SK-N-SH (cell line): ENCODE results near the gene GALNT18. TPM values are rescaled to one million over a fixed set of nuclear protein-coding genes. Genes with fewer than 3 reads are reported as not detected.

Experiments used
- CTCF ChIA-PET: fragments of 300-600, 350-600 bp; formaldehyde crosslinking; extraction: SDS; loops from one replicate; lab custom pipeline; 2021; lab: Yijun Ruan, JAX
- POLR2A ChIA-PET: fragments of 350-600 bp; sonication (Branson Sonifier 250); formaldehyde crosslinking; extraction: SDS; loops from one replicate; lab custom pipeline; 2020; ENCODE audit warnings: antibody characterized with exemption, inconsistent platforms; lab: Yijun Ruan, JAX
- DNase-seq: peaks from one replicate; pipeline ENCODE4 v3.0.0; 2012
- H2AFZ ChIP-seq: fragments of 200-600 bp; sonication (generic); 2 replicates; pipeline ENCODE4 v1.8.1; 2016; ENCODE audit warnings: antibody characterized with exemption, mild to moderate bottlenecking, low read depth
- H3F3A ChIP-seq: fragments of 200-600 bp; sonication (generic); replicated peaks from 2 replicates; pipeline ENCODE3; 2016; ENCODE audit warnings: antibody characterized with exemption, mild to moderate bottlenecking; ENCODE audit not compliant: insufficient read depth
- H3K27ac ChIP-seq, 2 experiments: fragments of 200-500 bp in 1 of 2; fragments of 200-600 bp in 1 of 2; sonication (Bioruptor generic) in 1 of 2; sonication (generic), shearing (Covaris generic) in 1 of 2; 2 replicates each; pipeline versions ENCODE4 v1.5.1 to v1.6.1; 2014 to 2016; ENCODE audit warnings: low read depth in 2 of 2, inconsistent platforms in 1 of 2, low read length in 1 of 2, mild to moderate bottlenecking in 1 of 2, mixed read lengths in 1 of 2
- H3K27me3 ChIP-seq: fragments of 200-600 bp; sonication (generic), shearing (Covaris generic); 2 replicates; pipeline ENCODE4 v1.6.1; 2016; ENCODE audit warnings: mixed run types; ENCODE audit not compliant: insufficient read depth
- H3K36me3 ChIP-seq, 2 experiments: fragments of 200-500 bp in 1 of 2; fragments of 200-600 bp in 1 of 2; sonication (Bioruptor generic) in 1 of 2; sonication (generic) in 1 of 2; replicated peaks in 1 of 2; 2 replicates each; pipeline versions ENCODE3 to v1.5.1; 2014 to 2016; ENCODE audit warnings: low read length in 1 of 2, mild to moderate bottlenecking in 1 of 2; ENCODE audit not compliant: insufficient read depth in 2 of 2, control insufficient read depth in 1 of 2
- H3K4me1 ChIP-seq, 2 experiments: fragments of 200-500 bp in 1 of 2; fragments of 200-600 bp in 1 of 2; sonication (Bioruptor generic) in 1 of 2; sonication (generic), shearing (Covaris generic) in 1 of 2; 2 replicates each; pipeline versions ENCODE4 v1.5.1 to v1.6.1; 2014 to 2016; ENCODE audit warnings: low read depth in 1 of 2, low read length in 1 of 2, mixed run types in 1 of 2; ENCODE audit not compliant: insufficient read depth in 2 of 2, control insufficient read depth in 1 of 2
- H3K4me2 ChIP-seq: fragments of 200-600 bp; sonication (generic), shearing (Covaris generic); 2 replicates; pipeline ENCODE4 v1.6.1; 2017; ENCODE audit warnings: mixed run types
- H3K4me3 ChIP-seq, 2 experiments: fragments of 200-500 bp in 1 of 2; fragments of 200-600 bp in 1 of 2; sonication (Bioruptor generic) in 1 of 2; sonication (generic), shearing (Covaris generic) in 1 of 2; 2 replicates each; pipeline versions ENCODE4 v1.5.1 to v1.8.1; 2014 to 2016; ENCODE audit warnings: low read depth in 2 of 2, inconsistent platforms in 1 of 2, low read length in 1 of 2, mild to moderate bottlenecking in 1 of 2, mixed read lengths in 1 of 2, moderate library complexity in 1 of 2
- H3K79me2 ChIP-seq: fragments of 200-600 bp; sonication (generic); 2 replicates; pipeline ENCODE4 v1.8.1; 2017; ENCODE audit warnings: mild to moderate bottlenecking; ENCODE audit not compliant: insufficient read depth
- H3K9ac ChIP-seq: fragments of 200-600 bp; sonication (generic); 2 replicates; pipeline ENCODE4 v1.6.1; 2017; ENCODE audit warnings: mixed run types
- H3K9me2 ChIP-seq: fragments of 200-600 bp; sonication (generic); 2 replicates; pipeline ENCODE4 v1.6.1; 2017; ENCODE audit warnings: mixed run types
- H3K9me3 ChIP-seq: fragments of 200-600 bp; sonication (generic); 2 replicates; pipeline ENCODE4 v1.6.1; 2017; ENCODE audit warnings: mixed run types, mild to moderate bottlenecking, moderate library complexity
- H4K20me1 ChIP-seq: fragments of 200-600 bp; sonication (generic); 2 replicates; pipeline ENCODE4 v1.6.1; 2017; ENCODE audit warnings: mild to moderate bottlenecking, mixed run types; ENCODE audit not compliant: insufficient read depth
- EP300 ChIP-seq, 2 experiments: IDR thresholded peaks; 2 replicates each; pipeline versions ENCODE4 v1.4.0 to v1.6.1; 2012; ENCODE audit warnings: borderline replicate concordance in 1 of 2, low read depth in 1 of 2, low read length in 1 of 2
- FOSL2 ChIP-seq: IDR thresholded peaks from 2 replicates; pipeline ENCODE4 v1.4.0; 2012; ENCODE audit warnings: low read depth, mild to moderate bottlenecking, moderate library complexity, borderline replicate concordance
- GABPA ChIP-seq: IDR thresholded peaks from 2 replicates; pipeline ENCODE4 v1.4.0; 2012; ENCODE audit warnings: low read depth, mild to moderate bottlenecking
- GATA2 ChIP-seq: sonication (generic); formaldehyde crosslinking; IDR thresholded peaks from 2 replicates; pipeline ENCODE4 v1.5.0; 2020; ENCODE audit warnings: mild to moderate bottlenecking, missing genetic modification reagents
- JUND ChIP-seq: IDR thresholded peaks from 2 replicates; pipeline ENCODE4 v1.4.0; 2012
- NRF1 ChIP-seq: IDR thresholded peaks from 2 replicates; pipeline ENCODE4 v1.6.1; 2012; ENCODE audit warnings: low read depth, mild to moderate bottlenecking, low read length
- RFX5 ChIP-seq: IDR thresholded peaks from 2 replicates; pipeline ENCODE4 v1.6.1; 2012; ENCODE audit warnings: mild to moderate bottlenecking, improper control_type of control experiment, low read length
- RXRA ChIP-seq: IDR thresholded peaks from 2 replicates; pipeline ENCODE4 v1.4.0; 2012; ENCODE audit warnings: low read depth, mild to moderate bottlenecking, borderline replicate concordance
- SIN3A ChIP-seq: IDR thresholded peaks from 2 replicates; pipeline ENCODE4 v1.6.1; 2012; ENCODE audit warnings: low read depth, mild to moderate bottlenecking, low read length, moderate library complexity, borderline replicate concordance
- SMC3 ChIP-seq: IDR thresholded peaks from 2 replicates; pipeline ENCODE4 v1.6.1; 2012; ENCODE audit warnings: low read depth, low read length, improper control_type of control experiment
- TAF1 ChIP-seq: IDR thresholded peaks from 2 replicates; pipeline ENCODE4 v1.6.1; 2012; ENCODE audit warnings: low read depth, mild to moderate bottlenecking, low read length, moderate library complexity, borderline replicate concordance
- TEAD4 ChIP-seq: IDR thresholded peaks from 2 replicates; pipeline ENCODE4 v1.4.0; 2012; ENCODE audit warnings: mild to moderate bottlenecking, borderline replicate concordance; ENCODE audit not compliant: insufficient read depth
- USF2 ChIP-seq: fragments of 150-350 bp; IDR thresholded peaks from 2 replicates; pipeline ENCODE4 v1.6.1; 2017; ENCODE audit warnings: antibody characterized with exemption, low read length, low read depth, borderline replicate concordance
- ZBTB33 ChIP-seq: IDR thresholded peaks from 2 replicates; pipeline ENCODE4 v1.4.0; 2012; ENCODE audit warnings: low read depth, borderline replicate concordance
- WGBS: methylation state at CpG from one replicate; pipeline ENCODE4 v1.1.6; 2017; ENCODE audit warnings: low lambda C conversion rate; 5-methylcytosine and 5-hydroxymethylcytosine counted together
- polyA plus RNA-seq, 3 experiments: library from polyadenylated mRNA; depleted of rRNA; stranded (reverse); fragments of >200 nt; gene quantifications; 2 replicates each; pipeline ENCODE4 v1.2.3, GENCODE V29; 2012
- TF ChIP-seq, protein P1 (sequence below): fragments of 200-600 bp; sonication (generic); IDR thresholded peaks from 2 replicates; pipeline ENCODE4 v1.6.1; 2017; ENCODE audit warnings: antibody characterized with exemption, mild to moderate bottlenecking, moderate library complexity
- TF ChIP-seq, protein P2 (sequence below): fragments of 150-350 bp; IDR thresholded peaks from 2 replicates; pipeline ENCODE4 v1.6.1; 2016; ENCODE audit warnings: mild to moderate bottlenecking, low read depth, low read length
- TF ChIP-seq, protein P3 (sequence below): IDR thresholded peaks from 2 replicates; pipeline ENCODE4; 2012

GALNT18 gene
- polyA plus RNA-seq, 1 of the 3 experiments (the other 2 are of a cell fraction): 0.64 TPM

- Histone ChIP-seq H3K27me3 (no peaks in the 10 kb centered on the region), H3K4me2 (no peak overlapping the region), H3K9ac (no peak overlapping the region), H3K79me2 (no peaks in the 10 kb centered on the region), H3K9me2 (no peaks in the 10 kb centered on the region), H4K20me1 (no peaks in the 10 kb centered on the region), H3F3A (no peaks in the 10 kb centered on the region), H3K4me3 (no peak overlapping the region), H2AFZ (no peak overlapping the region), H3K36me3 (no peaks in the 10 kb centered on the region), H3K9me3 (no peaks in the 10 kb centered on the region), H3K4me1 (peaks cover 0 to 27% of the 10 kb centered on the region in 2 experiments; a peak in 1 of 4 replicates), H3K27ac (peak overlapping the region in 1 of 2 experiments; percentile 22; a peak in 1 of 4 replicates)
- POLR2A ChIA-PET: no interaction called here
- CTCF ChIA-PET: interaction anchor here (0.6 to 0.9 kb wide), 2 partner anchors 151 to 681 kb away, joined by 4 read pairs; no protein-coding TSS in a partner anchor
- TF ChIP-seq EP300 (IDR thresholded peaks at IDR 0.05; ENCODE audit: borderline replicate concordance in 1 of 2, low read depth in 1 of 2, low read length in 1 of 2): peak in 1 of 2 experiments; percentile 14; a peak in 1 of 4 replicates
- 0 out of 2 replicates have a peak, but pooled peaks have one; percentile 4 for TF ChIP-seq GATA2 (CRISPR knock-in tag)
- no peak for TF ChIP-seq RXRA
- no peak for DNase-seq
- 66% methylated on average over 2 of the region's 2 CpGs for WGBS
Observed at GRCh38 chr11:11472106-11472505, 149.7 kb downstream of the GALNT18 start.

GRCh38 chr11:11471201-11471600 is 150.6 kb downstream of the GALNT18 start:
- H3K9me3 ChIP-seq: no peaks in the 10 kb centered on the region
- no peaks in the 10 kb centered on the region for H4K20me1 ChIP-seq
- DNase-seq: no peak
- no peaks in the 10 kb centered on the region for H3K9me2 ChIP-seq
- POLR2A ChIA-PET: no interaction called here
- H3K27me3 ChIP-seq: no peaks in the 10 kb centered on the region
- WGBS: 54% methylated on average over 4 of the region's 4 CpGs
- no peaks in the 10 kb centered on the region for H3K36me3 ChIP-seq
- H3K9ac ChIP-seq: no peak overlapping the region
- no peaks in the 10 kb centered on the region for H3F3A ChIP-seq
- CTCF ChIA-PET: no interaction called here
- no peak overlapping the region for H3K4me3 ChIP-seq
- peaks cover 0 to 35% of the 10 kb centered on the region in 2 experiments; a peak in 2 of 4 replicates for H3K4me1 ChIP-seq
- H3K4me2 ChIP-seq: no peak overlapping the region
- H3K79me2 ChIP-seq: no peaks in the 10 kb centered on the region
- H2AFZ ChIP-seq: no peak overlapping the region
- H3K27ac ChIP-seq: no peak overlapping the region
- TF ChIP-seq JUND (no peak), ZBTB33 (no peak), USF2 (no peak), TAF1 (no peak), SIN3A (no peak), SMC3 (no peak), GABPA (no peak), TEAD4 (no peak), FOSL2 (no peak), RXRA (no peak), NRF1 (no peak), RFX5 (no peak)
- TF ChIP-seq, protein P1, sequence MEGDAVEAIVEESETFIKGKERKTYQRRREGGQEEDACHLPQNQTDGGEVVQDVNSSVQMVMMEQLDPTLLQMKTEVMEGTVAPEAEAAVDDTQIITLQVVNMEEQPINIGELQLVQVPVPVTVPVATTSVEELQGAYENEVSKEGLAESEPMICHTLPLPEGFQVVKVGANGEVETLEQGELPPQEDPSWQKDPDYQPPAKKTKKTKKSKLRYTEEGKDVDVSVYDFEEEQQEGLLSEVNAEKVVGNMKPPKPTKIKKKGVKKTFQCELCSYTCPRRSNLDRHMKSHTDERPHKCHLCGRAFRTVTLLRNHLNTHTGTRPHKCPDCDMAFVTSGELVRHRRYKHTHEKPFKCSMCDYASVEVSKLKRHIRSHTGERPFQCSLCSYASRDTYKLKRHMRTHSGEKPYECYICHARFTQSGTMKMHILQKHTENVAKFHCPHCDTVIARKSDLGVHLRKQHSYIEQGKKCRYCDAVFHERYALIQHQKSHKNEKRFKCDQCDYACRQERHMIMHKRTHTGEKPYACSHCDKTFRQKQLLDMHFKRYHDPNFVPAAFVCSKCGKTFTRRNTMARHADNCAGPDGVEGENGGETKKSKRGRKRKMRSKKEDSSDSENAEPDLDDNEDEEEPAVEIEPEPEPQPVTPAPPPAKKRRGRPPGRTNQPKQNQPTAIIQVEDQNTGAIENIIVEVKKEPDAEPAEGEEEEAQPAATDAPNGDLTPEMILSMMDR: no peak
- TF ChIP-seq, protein P2, sequence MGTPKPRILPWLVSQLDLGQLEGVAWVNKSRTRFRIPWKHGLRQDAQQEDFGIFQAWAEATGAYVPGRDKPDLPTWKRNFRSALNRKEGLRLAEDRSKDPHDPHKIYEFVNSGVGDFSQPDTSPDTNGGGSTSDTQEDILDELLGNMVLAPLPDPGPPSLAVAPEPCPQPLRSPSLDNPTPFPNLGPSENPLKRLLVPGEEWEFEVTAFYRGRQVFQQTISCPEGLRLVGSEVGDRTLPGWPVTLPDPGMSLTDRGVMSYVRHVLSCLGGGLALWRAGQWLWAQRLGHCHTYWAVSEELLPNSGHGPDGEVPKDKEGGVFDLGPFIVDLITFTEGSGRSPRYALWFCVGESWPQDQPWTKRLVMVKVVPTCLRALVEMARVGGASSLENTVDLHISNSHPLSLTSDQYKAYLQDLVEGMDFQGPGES: no peak
- TF ChIP-seq, protein P3, sequence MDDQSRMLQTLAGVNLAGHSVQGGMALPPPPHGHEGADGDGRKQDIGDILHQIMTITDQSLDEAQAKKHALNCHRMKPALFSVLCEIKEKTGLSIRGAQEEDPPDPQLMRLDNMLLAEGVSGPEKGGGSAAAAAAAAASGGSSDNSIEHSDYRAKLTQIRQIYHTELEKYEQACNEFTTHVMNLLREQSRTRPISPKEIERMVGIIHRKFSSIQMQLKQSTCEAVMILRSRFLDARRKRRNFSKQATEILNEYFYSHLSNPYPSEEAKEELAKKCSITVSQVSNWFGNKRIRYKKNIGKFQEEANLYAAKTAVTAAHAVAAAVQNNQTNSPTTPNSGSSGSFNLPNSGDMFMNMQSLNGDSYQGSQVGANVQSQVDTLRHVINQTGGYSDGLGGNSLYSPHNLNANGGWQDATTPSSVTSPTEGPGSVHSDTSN: no peak
